K562 (cell line): ENCODE results near the gene IPO11.

ENCODE experiments used
- EZH2 ChIP-seq: IDR thresholded peaks from 2 replicates; pipeline ENCODE4 v1.6.1; 2012; ENCODE audit warnings: low read depth, mild to moderate bottlenecking, inconsistent platforms, low read length, borderline replicate concordance
- FOXK2 ChIP-seq, 2 experiments: fragments of 450-650 bp; IDR thresholded peaks in 1 of 2; conservative IDR thresholded peaks in 1 of 2; 2 replicates each; pipeline ENCODE4 v1.6.1; 2016; ENCODE audit warnings: low read depth in 2 of 2, mild to moderate bottlenecking in 1 of 2
- KDM5B ChIP-seq: fragments of 200-600 bp; sonication (generic); IDR thresholded peaks from 2 replicates; pipeline ENCODE4 v1.6.1; 2012; ENCODE audit warnings: low read depth, mild to moderate bottlenecking, moderate library complexity, low read length, control low read depth, inconsistent platforms; ENCODE audit not compliant: insufficient replicate concordance
- POLR2AphosphoS2 ChIP-seq: IDR thresholded peaks from 2 replicates; pipeline ENCODE4 v1.6.1; 2012; ENCODE audit warnings: low read length, improper control_type of control experiment
- RNF2 ChIP-seq: sonication (generic); IDR thresholded peaks from 2 replicates; pipeline ENCODE4 v1.6.1; 2016
- SMAD2 ChIP-seq: fragments of 150-350 bp; IDR thresholded peaks from 2 replicates; pipeline ENCODE4 v1.6.1; 2014; ENCODE audit warnings: low read depth, mild to moderate bottlenecking, low read length

DNA sequence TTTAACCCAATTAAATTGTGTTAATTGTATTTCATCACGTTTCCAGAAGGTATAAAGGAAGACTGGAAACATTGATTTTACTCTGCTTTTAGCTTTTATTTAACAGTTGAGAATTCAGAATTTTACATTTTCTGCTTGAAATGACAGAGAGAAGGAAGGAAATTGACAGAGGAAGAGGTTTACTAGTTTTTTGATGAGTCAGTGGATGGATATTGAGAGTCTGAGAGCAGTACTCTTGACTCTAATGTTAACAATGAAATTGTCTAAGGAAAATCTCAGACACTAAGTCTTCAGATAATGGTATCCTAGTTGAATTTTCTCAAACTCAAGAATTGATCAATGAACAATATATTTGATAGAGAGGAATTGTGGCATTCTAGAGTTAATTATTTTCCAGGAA is 60.6 kb downstream of the IPO11 start:
- no peak for TF ChIP-seq RNF2
- no peak for TF ChIP-seq KDM5B
- TF ChIP-seq SMAD2, result no peak
- TF ChIP-seq POLR2AphosphoS2, result no peak
- TF ChIP-seq FOXK2 (conservative IDR thresholded peaks at IDR 0.05 in 1 of 2, IDR thresholded peaks at IDR 0.05 in 1 of 2; ENCODE audit: low read depth in 2 of 2), result no peak
- TF ChIP-seq EZH2, result no peak
